AG08396 (cell line): ENCODE measurements around the gene NEDD4L.
A peak's percentile ranks its signal among the peaks of the same experiment; 100 is the strongest.

Source experiments
- DNase-seq: peaks from one replicate; pipeline ENCODE4 v3.0.0; 2012; ENCODE audit warnings: low spot score, mixed read lengths

Gene NEDD4L

GRCh38 chr18:58290116-58290695 lies 246.2 kb downstream of the NEDD4L start:
- DNase-seq = no peak

GRCh38 chr18:58291131-58291530 lies 247.1 kb downstream of the NEDD4L start:
- no peak for DNase-seq

GRCh38 chr18:58292638-58293037 lies 248.6 kb downstream of the NEDD4L start:
- no peak for DNase-seq

GRCh38 chr18:58297198-58297597 lies 253.2 kb downstream of the NEDD4L start:
- no peak for DNase-seq

GRCh38 chr18:58298251-58299134 lies 254.5 kb downstream of the NEDD4L start:
- DNase-seq = no peak

GRCh38 chr18:58299135-58299473 lies 255.1 kb downstream of the NEDD4L start:
- no peak for DNase-seq

- no peak for DNase-seq
Measured at GRCh38 chr18:58299936-58300335, 255.9 kb downstream of the NEDD4L start.

GRCh38 chr18:58300867-58301266 lies 256.8 kb downstream of the NEDD4L start:
- DNase-seq = no peak

- no peak for DNase-seq
Measured at GRCh38 chr18:58302811-58303210, 258.8 kb downstream of the NEDD4L start.

GRCh38 chr18:58303363-58303762 lies 259.3 kb downstream of the NEDD4L start:
- DNase-seq = no peak

GRCh38 chr18:58305792-58306191 lies 261.8 kb downstream of the NEDD4L start:
- DNase-seq = no peak

GRCh38 chr18:58307441-58307840 lies 263.4 kb downstream of the NEDD4L start:
- no peak for DNase-seq

GRCh38 chr18:58308463-58308862 lies 264.4 kb downstream of the NEDD4L start:
- no peak for DNase-seq

- no peak for DNase-seq
Measured at GRCh38 chr18:58309099-58309498, 265.1 kb downstream of the NEDD4L start.

- DNase-seq = no peak
Measured at GRCh38 chr18:58309610-58310239, 265.7 kb downstream of the NEDD4L start.

GRCh38 chr18:58310517-58310916 lies 266.5 kb downstream of the NEDD4L start:
- DNase-seq = no peak

GRCh38 chr18:58311390-58311789 lies 267.4 kb downstream of the NEDD4L start:
- DNase-seq = no peak

- no peak for DNase-seq
Measured at GRCh38 chr18:58313491-58314032, 269.5 kb downstream of the NEDD4L start.

- DNase-seq = peak; percentile 83
Measured at GRCh38 chr18:58314284-58314683, 270.3 kb downstream of the NEDD4L start.

- no peak for DNase-seq
Measured at GRCh38 chr18:58315041-58315440, 271.0 kb downstream of the NEDD4L start.

GRCh38 chr18:58315739-58316215 lies 271.8 kb downstream of the NEDD4L start:
- no peak for DNase-seq

GRCh38 chr18:58316396-58317342 lies 272.6 kb downstream of the NEDD4L start:
- no peak for DNase-seq
